GM19438 (cell line): ENCODE data around the gene KCNAB3.

Experiments
- ATAC-seq: cut with Tn5 transposase; IDR thresholded peaks from one replicate; pipeline ENCODE4 v1.9.1; 2021; ENCODE audit warnings: low read depth; ENCODE audit not compliant: unreplicated experiment

KCNAB3 gene

GRCh38 chr17:7881276-7882054, 48.2 kb downstream of the KCNAB3 start:
- ATAC-seq, result no peak

GRCh38 chr17:7880076-7880868, 49.4 kb downstream of the KCNAB3 start:
- ATAC-seq, result no peak

DNA sequence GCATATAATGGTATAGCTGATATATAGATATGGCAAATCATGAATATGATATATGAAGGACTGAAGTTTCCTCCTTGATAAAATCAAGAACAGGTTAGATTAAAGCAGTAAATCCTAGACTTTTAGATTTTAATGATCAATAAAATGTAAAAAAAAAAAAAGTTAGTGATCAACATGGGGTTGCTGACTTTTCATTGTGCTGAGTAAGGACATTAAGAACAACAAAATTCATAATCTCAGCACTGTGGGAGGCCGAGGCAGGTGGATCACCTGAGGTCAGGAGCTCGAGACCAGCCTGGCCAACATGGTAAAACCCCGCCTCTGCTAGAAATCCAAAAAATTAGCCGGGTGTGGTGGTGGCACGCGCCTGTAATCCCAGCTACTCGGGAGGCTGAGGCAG, 51.4 kb downstream of the KCNAB3 start:
- ATAC-seq, result no peak

DNA sequence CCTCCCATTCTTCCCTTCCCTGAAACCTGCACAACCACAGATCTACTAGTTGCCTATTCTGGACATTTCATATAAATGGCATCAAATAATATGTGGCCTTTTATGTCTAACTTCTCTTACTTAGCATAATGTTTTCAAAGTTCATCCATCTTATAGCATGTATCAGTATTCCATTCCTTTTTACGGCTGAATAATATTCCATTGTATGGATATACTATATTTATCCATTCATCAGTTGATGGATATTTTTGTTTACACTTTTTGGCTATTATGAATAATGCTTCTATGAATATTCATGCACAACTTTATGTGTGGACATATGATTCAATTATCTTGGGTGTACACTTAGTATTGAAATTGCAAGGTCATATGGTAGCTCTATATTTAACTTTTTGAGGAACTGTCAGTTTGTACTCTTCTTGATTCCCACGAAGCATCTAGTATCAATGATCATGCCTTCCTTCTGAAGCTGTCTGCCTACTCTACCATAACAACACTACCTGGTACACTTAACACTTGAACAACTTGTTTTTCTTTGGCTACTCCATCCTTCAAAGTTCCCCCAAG, 53.8 kb downstream of the KCNAB3 start:
- no peak for ATAC-seq

DNA sequence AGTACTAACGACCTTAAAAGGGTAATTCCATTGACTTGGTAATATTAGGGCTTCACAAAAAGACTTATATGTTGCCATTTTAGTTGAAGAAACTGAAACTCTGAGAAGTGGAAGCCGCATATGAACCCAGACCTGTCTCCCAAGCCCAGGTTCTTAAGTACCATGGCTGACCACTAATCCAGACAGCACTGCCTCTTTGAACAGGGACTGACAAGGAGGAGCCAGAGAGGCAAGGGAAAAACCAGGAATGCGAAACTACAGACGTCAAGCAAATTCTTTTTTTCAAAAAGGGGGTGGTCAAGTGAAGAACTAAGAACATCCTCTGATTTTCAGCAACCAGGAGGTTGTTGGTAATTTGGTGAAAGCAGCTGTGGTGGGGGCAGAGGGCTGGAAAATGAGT, 56.6 kb downstream of the KCNAB3 start:
- ATAC-seq, result no peak
